ENCODE results near the gene NKAIN2.
"Not testable (repeated sequence)": the region's sequence is repeated elsewhere in the genome, so short reads cannot be mapped to it uniquely, and the experiment has no call there.

Gene NKAIN2

GRCh38 chr6:124339610-124340334 is 536.1 kb downstream of the NKAIN2 start:
- no peak for DNase-seq (ENCODE audit: low read depth)

- not testable (repeated sequence) for DNase-seq (ENCODE audit: low read depth)
These were observed 544.7 kb downstream of the NKAIN2 start for GRCh38 chr6:124348339-124348738.

GRCh38 chr6:124355146-124355545 is 551.5 kb downstream of the NKAIN2 start:
- DNase-seq (ENCODE audit: low read depth), result no peak

- DNase-seq (ENCODE audit: low read depth), result no peak
These were observed 552.7 kb downstream of the NKAIN2 start for GRCh38 chr6:124356276-124356810.

- DNase-seq (ENCODE audit: low read depth), result no peak
These were observed 553.1 kb downstream of the NKAIN2 start for GRCh38 chr6:124356811-124357210.

- DNase-seq (ENCODE audit: low read depth), result no peak
These were observed 564.5 kb downstream of the NKAIN2 start for GRCh38 chr6:124368131-124368530.

- no peak for DNase-seq (ENCODE audit: low read depth)
These were observed 568.4 kb downstream of the NKAIN2 start for GRCh38 chr6:124371974-124372475.

GRCh38 chr6:124373386-124373785 is 569.7 kb downstream of the NKAIN2 start:
- no peak for DNase-seq (ENCODE audit: low read depth)

GRCh38 chr6:124389127-124389526 is 585.5 kb downstream of the NKAIN2 start:
- DNase-seq (ENCODE audit: low read depth), result no peak

GRCh38 chr6:124393536-124393935 is 589.9 kb downstream of the NKAIN2 start:
- DNase-seq (ENCODE audit: low read depth), result no peak

- no peak for DNase-seq (ENCODE audit: low read depth)
These were observed 592.7 kb downstream of the NKAIN2 start for GRCh38 chr6:124396361-124396760.

GRCh38 chr6:124400261-124400999 is 596.8 kb downstream of the NKAIN2 start:
- no peak for DNase-seq (ENCODE audit: low read depth)

- not testable (repeated sequence) for DNase-seq (ENCODE audit: low read depth)
These were observed 606.8 kb downstream of the NKAIN2 start for GRCh38 chr6:124410425-124410824.

- not testable (repeated sequence) for DNase-seq (ENCODE audit: low read depth)
These were observed 609.0 kb downstream of the NKAIN2 start for GRCh38 chr6:124412657-124413056.

GRCh38 chr6:124420116-124420840 is 616.6 kb downstream of the NKAIN2 start:
- DNase-seq (ENCODE audit: low read depth), result no peak

- DNase-seq (ENCODE audit: low read depth), result no peak
These were observed 620.0 kb downstream of the NKAIN2 start for GRCh38 chr6:124423621-124424020.

GRCh38 chr6:124430740-124431318 is 627.2 kb downstream of the NKAIN2 start:
- DNase-seq (ENCODE audit: low read depth), result no peak

- no peak for DNase-seq (ENCODE audit: low read depth)
These were observed 629.0 kb downstream of the NKAIN2 start for GRCh38 chr6:124432620-124433019.

GRCh38 chr6:124433387-124434160 is 629.9 kb downstream of the NKAIN2 start:
- no peak for DNase-seq (ENCODE audit: low read depth)

GRCh38 chr6:124434421-124434820 is 630.8 kb downstream of the NKAIN2 start:
- no peak for DNase-seq (ENCODE audit: low read depth)

GRCh38 chr6:124436803-124437202 is 633.1 kb downstream of the NKAIN2 start:
- DNase-seq (ENCODE audit: low read depth), result no peak

Data from stimulated activated CD8-positive, alpha-beta memory T cell treated with anti-CD3 and anti-CD28 coated beads, Interleukin-7, amount 100 ng/mL, for 24 hours (primary cell).